Kidney (tissue), 14 donors: ENCODE results near the gene NEK11. TPM values are rescaled to one million over a fixed set of nuclear protein-coding genes. Genes with fewer than 3 reads are reported as not detected.
A peak's percentile ranks its signal among the peaks of the same experiment; 100 is the strongest.

Experiments
- DNase-seq, 5 donors: peaks; one replicate each; pipeline ENCODE4 v3.0.0-alpha.2; 2013 to 2020
- FAIRE-seq: peaks from 2 replicates; lab custom pipeline; 2012; peaks lifted over from hg19 to GRCh38; lab: Jason Lieb, UNC
- H3K27ac ChIP-seq, 2 donors: one replicate each; pipeline ENCODE4 v1.7.0; 2013; ENCODE audit warnings: low read depth in 2 of 2, low read length in 2 of 2, inconsistent platforms in 1 of 2
- H3K27me3 ChIP-seq: one replicate; pipeline ENCODE4 v1.7.1; 2013; ENCODE audit warnings: low read length, inconsistent platforms; ENCODE audit not compliant: control insufficient read depth, insufficient read depth
- H3K36me3 ChIP-seq, 3 donors: one replicate each; pipeline versions ENCODE4 v1.7.0 to v1.7.1; 2013; ENCODE audit warnings: low read length in 3 of 3, control low read depth in 1 of 3, inconsistent platforms in 1 of 3; ENCODE audit not compliant: insufficient read depth in 3 of 3, control insufficient read depth in 2 of 3
- H3K4me1 ChIP-seq, 3 donors: one replicate each; pipeline versions ENCODE4 v1.7.0 to v1.7.1; 2013; ENCODE audit warnings: low read length in 3 of 3, inconsistent platforms in 1 of 3, low read depth in 1 of 3; ENCODE audit not compliant: control insufficient read depth in 2 of 3, insufficient read depth in 2 of 3
- H3K4me3 ChIP-seq, 3 donors: one replicate each; pipeline versions ENCODE4 v1.7.0 to v1.8.1; 2013; ENCODE audit warnings: low read length in 3 of 3, control low read depth in 1 of 3, inconsistent platforms in 1 of 3
- H3K9ac ChIP-seq, 3 donors: one replicate each; pipeline versions ENCODE4 v1.7.0 to v1.7.1; 2013; ENCODE audit warnings: low read length in 3 of 3, control low read depth in 1 of 3, inconsistent platforms in 1 of 3
- H3K9me3 ChIP-seq, 3 donors: one replicate each; pipeline versions ENCODE4 v1.7.0 to v1.7.1; 2013; ENCODE audit warnings: low read length in 3 of 3, control low read depth in 1 of 3, inconsistent platforms in 1 of 3; ENCODE audit not compliant: control insufficient read depth in 2 of 3, insufficient read depth in 1 of 3
- CTCF ChIP-seq: IDR thresholded peaks from 3 replicates; pipeline ENCODE4 v1.5.1; 2012; ENCODE audit warnings: mild to moderate bottlenecking, moderate library complexity, borderline replicate concordance; ENCODE audit not compliant: insufficient read depth; ENCODE audit errors: extremely low read depth
- intact Hi-C: fragments of 100-400 bp; cut with DNase I; formaldehyde crosslinking; loops from one replicate; pipeline ENCODE4 v1.11.1; 2022
- polyA plus RNA-seq: library from polyadenylated mRNA; stranded (reverse); fragments of 350-450 nt; fragmentation: Illumina TruSeq; extraction: RNeasy Lipid Tissue Mini Kit (QIAGEN cat#74804); gene quantifications from one replicate; pipeline ENCODE4 v1.2.3, GENCODE V29; 2014; ENCODE audit warnings: low read depth, low replicate concordance; ENCODE audit not compliant: insufficient read depth
- total RNA-seq: library from RNA; stranded (reverse); fragmentation: NEBNext Ultra II Directional; extraction: Animal tissue kit (Norgen Biotek cat#: 25700); gene quantifications from one replicate; pipeline ENCODE4 v1.2.1, GENCODE V29; 2021
- donor health status: control.
- donor health status: control.
- donor health status: control.
- donor health status: control.
- donor health status: control.
- donor health status: DM: yes; HTN: yes; CAD: no.
- donor health status: Normal renal cell carcinoma (clear cell type).

Gene NEK11
- total and polyA plus RNA-seq, 2 donors from 2014 or later, result 7.9 to 13.2 TPM

GRCh38 chr3:131283862-131284261 lies 257.2 kb downstream of the NEK11 start:
- peak in 4 of 5 donors; percentile 70 to 94 (median 88) for DNase-seq

GRCh38 chr3:131284302-131284701 lies 257.6 kb downstream of the NEK11 start:
- Histone ChIP-seq H3K9me3 (no peaks in the 10 kb centered on the region), H3K36me3 (no peaks in the 10 kb centered on the region), H3K4me1 (no peaks in the 10 kb centered on the region), H3K27me3 (no peaks in the 10 kb centered on the region), H3K9ac (no peak overlapping the region), H3K27ac (no peak overlapping the region), H3K4me3 (no peak overlapping the region)
- TF ChIP-seq CTCF, result no peak
- intact Hi-C loops, result no loop called here
- FAIRE-seq (no peak), DNase-seq (no peak)

More at GRCh38 chr3:131283862-131284261, 257.2 kb downstream of the NEK11 start:
- H3K4me3 ChIP-seq, result no peak overlapping the region
- H3K9me3 ChIP-seq, result no peaks in the 10 kb centered on the region
- no peaks in the 10 kb centered on the region for H3K27me3 ChIP-seq
- FAIRE-seq, result no peak
- no peaks in the 10 kb centered on the region for H3K36me3 ChIP-seq
- H3K9ac ChIP-seq, result no peak overlapping the region
- intact Hi-C loops, result no loop called here
- no peaks in the 10 kb centered on the region for H3K4me1 ChIP-seq
- H3K27ac ChIP-seq, result no peak overlapping the region
- no peak for TF ChIP-seq CTCF

- no peak overlapping the region for H3K27ac ChIP-seq
- no peaks in the 10 kb centered on the region for H3K27me3 ChIP-seq
- TF ChIP-seq CTCF, result no peak
- no peak overlapping the region for H3K9ac ChIP-seq
- no peak overlapping the region for H3K4me3 ChIP-seq
- DNase-seq, result no peak
- intact Hi-C loops, result no loop called here
- H3K4me1 ChIP-seq, result no peaks in the 10 kb centered on the region
- FAIRE-seq, result no peak
- H3K36me3 ChIP-seq, result no peaks in the 10 kb centered on the region
- H3K9me3 ChIP-seq, result no peaks in the 10 kb centered on the region
These were observed 258.8 kb downstream of the NEK11 start for GRCh38 chr3:131285456-131285855.

GRCh38 chr3:131299836-131300235 lies 273.2 kb downstream of the NEK11 start:
- no peak for DNase-seq
- Histone ChIP-seq H3K27me3 (no peaks in the 10 kb centered on the region), H3K9ac (no peak overlapping the region), H3K4me3 (no peak overlapping the region), H3K9me3 (peaks cover 0 to 7% (median 0%) of the 10 kb centered on the region in 3 donors), H3K27ac (no peak overlapping the region), H3K4me1 (no peaks in the 10 kb centered on the region), H3K36me3 (no peaks in the 10 kb centered on the region)
- intact Hi-C loops, result no loop called here
- FAIRE-seq, result no peak
- TF ChIP-seq CTCF, result no peak
